H9 (cell line): Measurements from ENCODE around the gene RRAGB. TPM values are rescaled to one million over a fixed set of nuclear protein-coding genes. Genes with fewer than 3 reads are reported as not detected.

ENCODE experiments used
- DNase-seq: peaks from one replicate; pipeline ENCODE4 v3.0.0-alpha.2; 2017
- H2AFZ ChIP-seq: one replicate; pipeline ENCODE4 v1.6.1; 2013; ENCODE audit warnings: mild to moderate bottlenecking, low read length, control low read depth, moderate library complexity
- H2AK5ac ChIP-seq: 2 replicates; pipeline ENCODE4 v1.6.1; 2013; ENCODE audit warnings: low read length, control low read depth, mixed read lengths; ENCODE audit not compliant: insufficient read length
- H2BK120ac ChIP-seq: one replicate; pipeline ENCODE4 v1.6.1; 2013; ENCODE audit warnings: low read depth, mild to moderate bottlenecking, low read length, control low read depth, inconsistent platforms; ENCODE audit not compliant: poor library complexity, severe bottlenecking
- H2BK12ac ChIP-seq: 2 replicates; pipeline ENCODE4 v1.6.1; 2013; ENCODE audit warnings: low read length, control low read depth, mixed read lengths, low read depth; ENCODE audit not compliant: insufficient read length
- H2BK15ac ChIP-seq: 2 replicates; pipeline ENCODE4 v1.6.1; 2013; ENCODE audit warnings: low read depth, low read length, control low read depth
- H2BK20ac ChIP-seq: one replicate; pipeline ENCODE4 v1.6.1; 2013; ENCODE audit warnings: low read depth, mild to moderate bottlenecking, low read length, control low read depth, inconsistent platforms; ENCODE audit not compliant: poor library complexity, severe bottlenecking
- H2BK5ac ChIP-seq: 2 replicates; pipeline ENCODE4 v1.6.1; 2013; ENCODE audit warnings: low read length, control low read depth, mixed read lengths; ENCODE audit not compliant: insufficient read length
- H3K14ac ChIP-seq: 2 replicates; pipeline ENCODE4 v1.6.1; 2013; ENCODE audit warnings: low read length, control low read depth; ENCODE audit not compliant: insufficient read depth
- H3K18ac ChIP-seq: 2 replicates; pipeline ENCODE4 v1.6.1; 2013; ENCODE audit warnings: low read depth, mild to moderate bottlenecking, mixed read lengths, low read length, control low read depth; ENCODE audit not compliant: insufficient read length
- H3K23ac ChIP-seq: 2 replicates; pipeline ENCODE4 v1.6.1; 2013; ENCODE audit warnings: low read length, control low read depth, mixed read lengths, low read depth; ENCODE audit not compliant: insufficient read length
- H3K23me2 ChIP-seq: 2 replicates; pipeline ENCODE4 v1.6.1; 2013; ENCODE audit warnings: low read depth, mild to moderate bottlenecking, mixed read lengths, low read length, control low read depth; ENCODE audit not compliant: insufficient read length, poor library complexity, severe bottlenecking
- H3K27ac ChIP-seq: 2 replicates; pipeline ENCODE4 v1.5.1; 2013; ENCODE audit warnings: low read length, control low read depth, mixed read lengths, low read depth; ENCODE audit not compliant: insufficient read length
- H3K27me3 ChIP-seq: 2 replicates; pipeline ENCODE4 v1.6.1; 2013; ENCODE audit warnings: low read length, control low read depth, inconsistent platforms; ENCODE audit not compliant: insufficient read depth
- H3K4ac ChIP-seq: 2 replicates; pipeline ENCODE4 v1.6.1; 2013; ENCODE audit warnings: low read depth, mild to moderate bottlenecking, control low read depth, inconsistent platforms, low read length, moderate library complexity
- H3K4me1 ChIP-seq: 2 replicates; pipeline ENCODE4 v1.6.1; 2013; ENCODE audit warnings: low read length, control low read depth, inconsistent platforms; ENCODE audit not compliant: insufficient read depth
- H3K4me2 ChIP-seq: 2 replicates; pipeline ENCODE4 v1.6.1; 2013; ENCODE audit warnings: low read length, control low read depth, mixed read lengths; ENCODE audit not compliant: insufficient read length, insufficient read depth
- H3K56ac ChIP-seq: 2 replicates; pipeline ENCODE4 v1.6.1; 2013; ENCODE audit warnings: low read depth, mild to moderate bottlenecking, mixed read lengths, low read length, control low read depth; ENCODE audit not compliant: insufficient read length
- H3K79me1 ChIP-seq: 2 replicates; pipeline ENCODE4 v1.6.1; 2013; ENCODE audit warnings: low read depth, mild to moderate bottlenecking, moderate library complexity, low read length, control low read depth, inconsistent platforms; ENCODE audit not compliant: insufficient read depth, poor library complexity, severe bottlenecking
- H3K79me2 ChIP-seq: 2 replicates; pipeline ENCODE4 v1.6.1; 2013; ENCODE audit warnings: low read length, control low read depth, inconsistent platforms; ENCODE audit not compliant: insufficient read depth
- H3K9ac ChIP-seq: 2 replicates; pipeline ENCODE4 v1.6.1; 2013; ENCODE audit warnings: low read length, control low read depth, mixed read lengths; ENCODE audit not compliant: insufficient read length; ENCODE audit errors: extremely low read depth
- H3K9me3 ChIP-seq: one replicate; pipeline ENCODE4 v1.6.1; 2013; ENCODE audit warnings: low read depth, low read length, inconsistent platforms; ENCODE audit not compliant: control insufficient read depth
- H3T11ph ChIP-seq: one replicate; pipeline ENCODE4 v1.6.1; 2013; ENCODE audit warnings: mild to moderate bottlenecking, low read length, control low read depth, inconsistent platforms
- H4K20me1 ChIP-seq: one replicate; pipeline ENCODE4 v1.6.1; 2013; ENCODE audit not compliant: control insufficient read depth, insufficient read length, insufficient read depth
- H4K5ac ChIP-seq: 2 replicates; pipeline ENCODE4 v1.6.1; 2013; ENCODE audit warnings: low read depth, mild to moderate bottlenecking, mixed read lengths, low read length, control low read depth; ENCODE audit not compliant: insufficient read length
- H4K8ac ChIP-seq: replicated peaks from 2 replicates; pipeline ENCODE4 v1.6.1; 2013; ENCODE audit warnings: low read length, control low read depth, mixed read lengths, low read depth; ENCODE audit not compliant: insufficient read length
- H4K91ac ChIP-seq: 2 replicates; pipeline ENCODE4 v1.6.1; 2013; ENCODE audit warnings: low read depth, mild to moderate bottlenecking, moderate library complexity, mixed read lengths, low read length, control low read depth; ENCODE audit not compliant: insufficient read length
- H3K27ac Mint-ChIP-seq, 3 experiments: 2 replicates in 2 of 3; 3 replicates in 1 of 3; pipeline ENCODE4 v1.8.0; 2020 to 2021; ENCODE audit warnings: mixed read lengths in 3 of 3, mild to moderate bottlenecking in 1 of 3, moderate library complexity in 1 of 3
- H3K27me3 Mint-ChIP-seq: 2 replicates; pipeline ENCODE4 v1.8.0; 2021; ENCODE audit warnings: low read depth, mild to moderate bottlenecking, moderate library complexity, mixed read lengths
- H3K36me3 Mint-ChIP-seq, 3 experiments: 2 replicates in 2 of 3; 3 replicates in 1 of 3; pipeline ENCODE4 v1.8.0; 2020 to 2021; ENCODE audit warnings: low read depth in 3 of 3, mixed read lengths in 3 of 3; ENCODE audit not compliant: insufficient read depth in 1 of 3
- H3K4me1 Mint-ChIP-seq, 2 experiments: 2 replicates each; pipeline ENCODE4 v1.8.0; 2020; ENCODE audit warnings: mixed read lengths in 2 of 2
- H3K4me3 Mint-ChIP-seq, 2 experiments: 2 replicates in 1 of 2; 3 replicates in 1 of 2; pipeline ENCODE4 v1.8.0; 2020 to 2021; ENCODE audit warnings: mild to moderate bottlenecking in 2 of 2, mixed read lengths in 2 of 2, moderate library complexity in 1 of 2
- H3K9me3 Mint-ChIP-seq, 2 experiments: 2 replicates in 1 of 2; 3 replicates in 1 of 2; pipeline ENCODE4 v1.8.0; 2020; ENCODE audit warnings: mild to moderate bottlenecking in 2 of 2, mixed read lengths in 2 of 2, moderate library complexity in 1 of 2
- WGBS: extraction: QIAGEN DNeasy Blood & Tissue Kit; methylation state at CpG from one replicate; pipeline ENCODE4 v1.1.7; 2013; ENCODE audit warnings: missing lambda C conversion rate, low lambda C conversion rate, mixed read lengths; ENCODE audit not compliant: insufficient read length; ENCODE audit errors: extremely low coverage; 5-methylcytosine and 5-hydroxymethylcytosine counted together
- total RNA-seq: library from RNA; stranded (reverse); gene quantifications from 2 replicates; pipeline ENCODE4 v1.2.1, GENCODE V29; 2021
- TF ChIP-seq, protein P1 (sequence below): fragments of 200-600 bp; sonication (generic); conservative IDR thresholded peaks from 3 replicates; pipeline ENCODE4 v1.8.0; 2021; ENCODE audit warnings: antibody characterized with exemption, mild to moderate bottlenecking

Gene RRAGB
- total RNA-seq, 1 experiment from 2014 or later: 10.3 TPM

DNA sequence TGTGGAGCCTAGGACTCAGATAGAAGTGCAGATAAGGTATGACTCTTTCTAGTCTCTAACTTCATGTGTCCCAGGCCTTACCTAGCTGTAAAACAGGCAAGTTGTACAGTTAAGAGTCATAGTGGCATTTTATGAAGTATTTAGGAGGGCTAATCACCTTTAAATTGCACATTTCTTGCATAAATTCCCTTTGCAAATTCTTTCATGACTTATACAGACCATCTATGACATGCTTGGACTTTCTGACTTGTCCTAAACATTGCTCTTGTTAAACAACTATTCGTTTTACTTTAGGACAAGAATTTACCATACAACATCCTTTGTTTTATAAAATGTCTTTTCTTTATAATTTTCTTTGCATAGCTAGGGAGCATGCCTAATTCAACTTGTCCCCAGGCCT, 7.8 kb upstream of the RRAGB start:
- DNase-seq: no peak
- no peak overlapping the region for H2AK5ac ChIP-seq
- no peaks in the 10 kb centered on the region for H3K23me2 ChIP-seq
- H3K79me2 ChIP-seq: no peaks in the 10 kb centered on the region
- no peak overlapping the region for H3K23ac ChIP-seq
- Mint-ChIP-seq H3K36me3 (peaks cover 0 to 26% (median 10%) of the 10 kb centered on the region in 3 experiments; a peak in 5 of 7 replicates), H3K27ac (no peak overlapping the region), H3K4me1 (no peaks in the 10 kb centered on the region), H3K4me3 (no peak overlapping the region), H3K27me3 (peaks cover 2% of the 10 kb centered on the region), H3K9me3 (peaks cover 83 to 95% of the 10 kb centered on the region in 2 experiments)
- H3K27ac ChIP-seq: no peak overlapping the region
- H3K9me3 ChIP-seq: peaks cover 39% of the 10 kb centered on the region
- H3K56ac ChIP-seq: no peak overlapping the region
- H3K9ac ChIP-seq: no peak overlapping the region
- no peak overlapping the region for H3K4me2 ChIP-seq
- no peak overlapping the region for H2BK15ac ChIP-seq
- H3K4me1 ChIP-seq: no peaks in the 10 kb centered on the region
- no peak overlapping the region for H2BK12ac ChIP-seq
- no peak overlapping the region for H4K5ac ChIP-seq
- no peak overlapping the region for H3T11ph ChIP-seq
- no peak overlapping the region for H2AFZ ChIP-seq
- no peak overlapping the region for H3K4ac ChIP-seq
- H4K20me1 ChIP-seq: no peaks in the 10 kb centered on the region
- no peaks in the 10 kb centered on the region; the same call in 1 of the 2 replicates for H3K27me3 ChIP-seq
- H2BK20ac ChIP-seq: no peak overlapping the region
- no CpG with 5 or more reads among the region's 1 CpG for WGBS
- no peak overlapping the region for H2BK5ac ChIP-seq
- no peaks in the 10 kb centered on the region for H3K79me1 ChIP-seq
- no peak overlapping the region for H4K8ac ChIP-seq
- no peak overlapping the region for H4K91ac ChIP-seq
- TF ChIP-seq, protein P1, sequence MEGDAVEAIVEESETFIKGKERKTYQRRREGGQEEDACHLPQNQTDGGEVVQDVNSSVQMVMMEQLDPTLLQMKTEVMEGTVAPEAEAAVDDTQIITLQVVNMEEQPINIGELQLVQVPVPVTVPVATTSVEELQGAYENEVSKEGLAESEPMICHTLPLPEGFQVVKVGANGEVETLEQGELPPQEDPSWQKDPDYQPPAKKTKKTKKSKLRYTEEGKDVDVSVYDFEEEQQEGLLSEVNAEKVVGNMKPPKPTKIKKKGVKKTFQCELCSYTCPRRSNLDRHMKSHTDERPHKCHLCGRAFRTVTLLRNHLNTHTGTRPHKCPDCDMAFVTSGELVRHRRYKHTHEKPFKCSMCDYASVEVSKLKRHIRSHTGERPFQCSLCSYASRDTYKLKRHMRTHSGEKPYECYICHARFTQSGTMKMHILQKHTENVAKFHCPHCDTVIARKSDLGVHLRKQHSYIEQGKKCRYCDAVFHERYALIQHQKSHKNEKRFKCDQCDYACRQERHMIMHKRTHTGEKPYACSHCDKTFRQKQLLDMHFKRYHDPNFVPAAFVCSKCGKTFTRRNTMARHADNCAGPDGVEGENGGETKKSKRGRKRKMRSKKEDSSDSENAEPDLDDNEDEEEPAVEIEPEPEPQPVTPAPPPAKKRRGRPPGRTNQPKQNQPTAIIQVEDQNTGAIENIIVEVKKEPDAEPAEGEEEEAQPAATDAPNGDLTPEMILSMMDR: no peak
- no peak overlapping the region for H2BK120ac ChIP-seq
- no peak overlapping the region for H3K18ac ChIP-seq
- no peak overlapping the region for H3K14ac ChIP-seq
